AG09309 (cell line): Measurements from ENCODE around the gene KCNAB2.

ENCODE experiments used
- DNase-seq: peaks from one replicate; pipeline ENCODE4 v3.0.0-alpha.2; 2010; ENCODE audit warnings: low read depth
- H3K4me3 ChIP-seq: 2 replicates; pipeline ENCODE4 v1.5.1; 2011; ENCODE audit warnings: mild to moderate bottlenecking, low read depth, low read length, moderate library complexity; ENCODE audit not compliant: control insufficient read depth
- CTCF ChIP-seq: IDR thresholded peaks from 2 replicates; pipeline ENCODE4 v1.5.1; 2011; ENCODE audit warnings: mild to moderate bottlenecking, low read depth, low read length, inconsistent platforms; ENCODE audit not compliant: insufficient read depth, control insufficient read depth; ENCODE audit errors: missing control alignments

The KCNAB2 gene

DNA sequence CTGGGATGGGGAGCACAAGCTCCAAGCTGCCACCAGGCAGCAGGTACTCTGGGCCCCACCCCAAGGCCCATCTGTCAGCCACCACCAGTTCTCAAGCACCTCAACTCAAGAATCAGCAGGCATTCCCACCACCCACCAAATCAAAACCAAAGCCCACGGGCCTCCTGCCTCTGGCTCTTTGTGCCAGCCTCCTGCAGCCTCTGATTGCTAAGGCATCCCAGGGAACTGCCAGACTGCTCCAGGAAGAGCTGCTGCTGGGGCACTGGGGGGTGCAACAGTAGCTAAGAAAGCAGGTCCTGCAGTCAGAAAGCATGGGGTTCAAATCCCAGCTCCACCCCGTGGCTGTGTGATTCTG lies 99.7 kb downstream of the KCNAB2 start:
- H3K4me3 ChIP-seq = no peak overlapping the region
- DNase-seq = no peak
- no peak for TF ChIP-seq CTCF

DNA sequence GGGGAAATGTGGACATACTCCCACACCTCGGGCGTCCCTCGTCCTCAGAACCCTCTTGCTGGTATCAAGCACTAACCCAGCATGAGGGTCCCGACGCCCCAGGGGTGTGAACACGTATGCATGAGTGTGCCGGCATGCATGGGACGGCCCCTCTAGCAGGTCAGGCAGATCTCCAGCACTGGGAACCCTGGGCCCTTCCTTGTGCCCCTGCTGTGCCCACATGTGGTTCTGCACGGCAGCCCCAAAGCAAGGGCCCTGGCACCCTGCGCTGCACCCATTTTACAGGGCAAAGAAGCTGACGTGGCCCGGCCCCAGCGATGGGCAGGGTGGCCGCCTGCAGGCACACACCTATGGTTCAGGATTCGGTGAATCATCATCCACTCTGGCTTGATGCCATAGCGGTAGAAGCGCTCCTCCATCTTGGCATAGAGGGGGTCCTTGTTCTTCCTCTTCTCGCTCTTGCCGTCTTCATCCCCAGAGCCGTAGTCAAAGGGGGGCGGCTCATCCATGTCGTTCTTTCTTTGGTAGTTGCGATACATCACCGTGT lies 100.2 kb downstream of the KCNAB2 start:
- no peak for DNase-seq
- H3K4me3 ChIP-seq = no peak overlapping the region
- no peak for TF ChIP-seq CTCF

- H3K4me3 ChIP-seq = no peak overlapping the region
- DNase-seq = no peak
- no peak for TF ChIP-seq CTCF
Measured at GRCh38 chr1:6148497-6149241, 103.0 kb downstream of the KCNAB2 start.

GRCh38 chr1:6149597-6149996 lies 103.9 kb downstream of the KCNAB2 start:
- TF ChIP-seq CTCF = no peak
- H3K4me3 ChIP-seq = no peak overlapping the region
- DNase-seq = no peak

DNA sequence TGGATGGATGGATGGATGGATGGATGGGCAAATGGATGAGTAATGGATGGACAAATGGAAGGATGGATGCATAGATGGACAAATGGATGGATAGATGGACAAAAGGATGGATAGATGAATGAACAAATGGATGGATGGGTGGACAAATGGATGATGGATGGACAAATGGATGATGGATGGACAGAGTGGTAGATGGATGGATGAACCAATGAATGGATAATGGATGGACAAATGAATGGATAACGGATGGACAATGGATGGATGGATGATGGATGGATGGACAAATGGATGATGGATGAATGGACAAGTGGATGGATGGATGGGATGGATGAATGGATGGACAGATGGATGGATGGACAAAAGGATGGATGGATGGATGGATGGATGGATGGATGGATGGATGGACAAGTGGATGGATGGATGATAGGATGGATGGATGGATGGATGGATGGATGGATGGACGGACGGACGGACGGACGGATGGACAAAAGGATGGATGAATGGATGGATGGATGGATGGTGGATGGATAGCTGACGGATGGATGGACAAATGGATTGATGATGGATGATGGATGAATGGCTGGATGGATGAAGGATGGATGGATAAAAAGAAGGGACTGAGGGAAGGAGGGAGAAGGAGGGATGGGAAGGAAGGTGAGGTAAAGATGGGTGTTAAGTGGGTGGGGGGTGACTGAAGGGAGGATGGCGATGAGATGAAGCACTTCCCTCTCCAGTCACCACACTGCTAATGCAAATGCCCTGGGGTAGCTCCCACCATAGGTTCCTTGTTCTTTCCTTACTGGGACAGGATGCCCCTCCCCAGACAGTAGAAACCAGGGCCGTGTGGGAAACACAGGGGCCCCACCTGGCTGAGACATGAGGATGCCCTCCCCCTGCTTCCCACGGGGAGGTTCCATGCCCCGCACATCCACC lies 104.6 kb downstream of the KCNAB2 start:
- H3K4me3 ChIP-seq = no peak overlapping the region
- DNase-seq = no peak
- no peak for TF ChIP-seq CTCF
